CD4-positive, alpha-beta T cell treated with Interleukin-2 at 100 ng/mL for 4 hours (primary cell): ENCODE data around the gene SNAI1.
"Not testable (repeated sequence)": the region's sequence is repeated elsewhere in the genome, so short reads cannot be mapped to it uniquely, and the experiment has no call there.

Source experiments
- DNase-seq: peaks from one replicate; pipeline ENCODE4 v3.0.0-alpha.2; 2020; ENCODE audit warnings: low spot score

The SNAI1 gene

DNA sequence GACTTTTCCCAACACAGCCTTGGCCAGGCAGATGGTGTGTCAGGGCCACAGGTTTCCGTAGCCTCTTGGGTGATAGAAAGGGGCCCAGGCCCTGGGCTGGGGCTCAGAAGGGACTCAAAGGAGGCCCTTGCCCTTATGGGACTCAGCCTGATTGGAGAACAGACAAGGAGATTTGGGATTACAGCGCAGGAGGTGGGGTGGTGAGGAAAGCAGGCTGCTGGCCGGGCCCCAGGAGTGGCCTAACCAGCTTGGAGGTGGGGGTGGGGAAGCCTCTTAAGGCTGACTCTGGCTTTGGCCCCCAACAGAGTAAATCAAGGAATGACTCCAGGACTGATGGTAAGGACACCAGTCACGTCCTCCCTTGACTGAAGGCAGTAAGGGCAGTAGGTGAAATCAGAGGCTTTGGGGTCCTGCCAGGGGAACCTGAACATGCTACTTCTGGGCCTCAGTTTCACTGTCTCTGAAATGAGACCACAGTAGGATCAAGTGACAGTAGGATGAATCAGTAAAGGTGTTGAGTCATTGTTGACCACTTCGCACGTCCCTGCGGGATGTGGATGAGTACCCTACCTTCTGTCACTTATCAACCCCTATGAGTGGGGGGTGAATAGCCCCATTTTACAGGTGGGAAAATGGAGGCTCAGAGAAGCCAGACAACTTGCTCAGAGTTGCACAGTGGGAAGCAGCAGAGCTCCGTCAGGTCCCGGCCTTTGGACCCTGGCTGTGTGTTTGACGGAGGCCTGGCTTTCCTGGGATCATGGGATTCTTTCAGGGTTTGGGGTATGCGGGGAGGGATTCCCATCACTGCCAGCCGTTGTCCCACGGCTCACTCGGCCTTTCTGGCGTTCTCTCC, 4.5 kb downstream of the SNAI1 start:
- DNase-seq, result no peak

GRCh38 chr20:49987868-49988690, 5.3 kb downstream of the SNAI1 start:
- DNase-seq, result no peak

DNA sequence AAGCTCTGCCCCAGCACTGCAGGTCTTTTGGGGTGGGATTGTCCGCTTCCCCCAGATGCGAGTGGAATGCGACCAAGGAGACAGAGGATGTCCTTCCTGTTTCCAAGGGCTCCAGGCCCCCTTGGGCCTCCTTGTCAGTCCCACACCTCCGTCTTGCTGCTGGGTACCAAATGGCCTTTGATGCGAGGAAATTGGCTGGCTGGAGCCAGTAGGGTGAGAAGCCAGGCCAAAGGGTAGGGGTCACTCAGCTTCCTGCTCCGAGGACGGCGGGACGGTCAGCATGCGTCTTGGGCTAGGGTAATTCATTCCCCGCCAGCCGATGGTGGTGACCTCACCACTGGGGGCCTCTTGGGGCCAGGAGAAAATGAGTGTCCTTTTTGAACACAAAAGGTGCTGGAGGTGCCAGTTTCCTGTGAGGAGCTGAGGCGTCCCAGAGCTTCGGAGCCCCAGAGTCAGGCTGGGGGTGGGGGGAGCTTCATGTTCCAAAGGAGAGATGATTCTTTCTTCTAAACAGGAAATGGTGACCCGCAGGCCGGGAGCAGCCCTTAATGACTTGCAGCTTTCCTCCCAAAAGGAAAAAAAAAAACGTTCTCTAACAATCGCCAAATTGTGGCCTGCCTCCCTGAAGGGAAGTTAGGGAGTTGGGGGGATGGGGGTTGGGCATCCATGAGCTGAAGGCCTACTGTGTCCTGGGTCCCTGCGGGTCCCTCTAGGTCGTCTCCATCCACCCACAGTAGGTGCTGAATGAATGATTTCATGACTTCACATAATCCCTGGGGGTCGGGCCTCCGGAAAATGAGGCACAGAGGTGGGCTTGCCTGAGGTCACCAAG, 6.7 kb downstream of the SNAI1 start:
- no peak for DNase-seq

DNA sequence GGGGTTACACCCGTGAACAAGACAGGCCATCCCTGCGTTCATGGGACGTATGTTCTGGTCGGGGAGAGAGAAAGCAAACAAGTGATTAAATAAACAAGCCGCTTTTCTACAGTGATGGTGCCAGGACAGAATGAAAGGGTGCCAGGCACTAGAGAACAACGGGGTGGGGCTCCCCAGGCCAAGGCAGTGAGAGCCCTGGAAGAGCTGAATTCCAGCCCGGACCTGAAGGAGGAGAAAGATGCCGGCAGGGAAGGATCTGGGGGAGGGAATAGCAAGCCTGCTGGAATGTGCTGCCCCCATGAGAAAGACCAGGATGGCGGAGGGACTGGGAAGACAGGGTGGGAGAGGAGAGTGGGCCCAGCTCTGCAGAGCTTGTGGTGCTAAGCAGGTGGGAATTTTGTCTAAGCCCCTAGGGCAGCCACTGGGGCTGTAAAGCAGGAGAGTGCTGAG, 7.5 kb downstream of the SNAI1 start:
- no peak for DNase-seq

DNA sequence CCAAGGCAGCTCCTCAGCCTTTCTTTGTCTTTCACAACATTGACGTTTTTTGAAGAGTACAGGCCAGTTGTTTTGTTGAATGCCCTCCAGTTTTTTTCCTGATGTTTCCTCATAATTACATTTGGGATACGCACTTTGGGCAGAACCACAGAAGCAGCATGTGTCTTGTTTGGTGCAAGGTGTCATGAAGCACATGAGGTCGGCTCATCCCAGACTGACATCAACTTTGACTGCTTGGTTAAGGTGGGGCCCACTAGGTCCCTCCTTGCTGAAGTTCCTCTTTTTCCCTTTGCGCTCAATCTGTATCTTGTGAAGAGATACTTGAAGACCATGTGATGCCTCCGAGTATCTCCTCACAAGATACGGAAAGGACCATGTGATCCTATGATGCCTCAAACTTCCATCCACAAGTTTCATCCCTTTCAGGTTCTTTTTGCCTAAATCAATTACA, 10.5 kb downstream of the SNAI1 start:
- no peak for DNase-seq

DNA sequence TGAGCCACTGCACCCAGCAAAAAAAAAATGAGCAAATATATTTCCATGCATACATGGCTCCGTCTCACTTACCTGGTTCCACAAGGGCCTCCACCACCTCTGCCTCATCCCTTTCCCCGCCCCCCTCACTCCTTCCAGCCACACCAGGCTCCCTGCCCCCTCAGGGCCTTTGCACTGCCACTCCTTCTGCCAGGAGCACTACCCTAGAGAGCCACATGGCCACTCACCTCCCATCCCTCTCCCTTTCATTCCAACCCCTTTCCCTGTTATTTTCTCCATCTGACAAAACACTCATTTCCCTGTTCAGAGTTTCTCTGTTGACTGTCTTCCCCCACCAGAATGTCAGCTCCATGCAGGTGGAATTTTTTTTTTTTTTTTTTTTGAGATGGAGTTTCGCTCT, 12.8 kb downstream of the SNAI1 start:
- no peak for DNase-seq

GRCh38 chr20:49998478-49999188, 15.9 kb downstream of the SNAI1 start:
- DNase-seq, result not testable (repeated sequence)

DNA sequence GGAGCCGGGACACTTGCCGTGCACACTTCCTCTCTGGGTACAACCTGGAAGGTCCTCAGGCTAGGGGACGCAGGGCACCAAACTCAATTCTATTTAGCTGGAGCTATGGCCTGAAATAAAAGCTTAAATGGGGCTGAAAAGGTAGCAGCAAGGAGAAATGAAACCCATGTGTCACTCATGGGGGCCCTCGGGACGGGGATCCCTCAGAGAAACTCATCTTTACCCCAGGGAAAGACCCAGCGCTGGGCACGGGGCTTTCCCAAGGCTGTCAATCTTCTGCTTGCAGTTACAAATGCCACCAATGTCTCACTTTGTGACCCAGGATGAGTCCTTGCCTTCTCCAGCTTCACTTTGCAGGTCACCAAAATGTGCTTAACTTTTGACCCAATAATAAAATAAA, 16.5 kb downstream of the SNAI1 start:
- no peak for DNase-seq

DNA sequence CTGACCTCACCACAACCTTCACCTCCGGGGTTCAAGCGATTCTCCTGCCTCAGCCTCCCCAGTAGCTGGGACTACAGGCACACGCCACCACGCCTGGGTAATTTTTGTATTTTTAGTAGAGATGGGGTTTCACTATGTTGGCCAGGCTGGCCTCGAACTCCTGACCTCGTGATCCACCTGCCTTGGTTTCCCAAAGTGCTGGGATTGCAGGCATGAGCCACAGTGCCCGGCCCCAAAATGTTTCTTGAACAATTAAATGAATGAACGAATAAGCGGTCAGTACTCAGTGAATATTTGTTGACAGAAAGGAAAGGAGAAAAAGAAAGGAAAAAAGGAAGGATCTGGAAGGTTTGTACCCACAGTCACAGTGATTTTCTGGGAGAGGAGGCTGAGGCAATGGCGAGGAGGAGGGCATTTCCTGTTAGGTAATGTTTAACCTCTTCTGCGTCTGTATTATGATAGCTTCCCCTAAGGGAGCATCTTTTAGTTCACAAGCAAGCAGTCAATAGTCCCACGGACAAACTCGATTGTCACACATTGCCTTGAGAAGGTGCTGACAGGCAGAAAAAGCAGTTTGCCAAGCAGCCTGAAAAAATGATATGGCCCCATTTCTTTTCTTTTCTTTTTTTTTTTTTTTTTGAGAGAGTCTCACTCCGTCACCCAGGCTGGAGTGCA, 17.9 kb downstream of the SNAI1 start:
- not testable (repeated sequence) for DNase-seq

GRCh38 chr20:50001784-50002311, 19.1 kb downstream of the SNAI1 start:
- DNase-seq, result no peak

GRCh38 chr20:50003253-50003656, 20.5 kb downstream of the SNAI1 start:
- no peak for DNase-seq

DNA sequence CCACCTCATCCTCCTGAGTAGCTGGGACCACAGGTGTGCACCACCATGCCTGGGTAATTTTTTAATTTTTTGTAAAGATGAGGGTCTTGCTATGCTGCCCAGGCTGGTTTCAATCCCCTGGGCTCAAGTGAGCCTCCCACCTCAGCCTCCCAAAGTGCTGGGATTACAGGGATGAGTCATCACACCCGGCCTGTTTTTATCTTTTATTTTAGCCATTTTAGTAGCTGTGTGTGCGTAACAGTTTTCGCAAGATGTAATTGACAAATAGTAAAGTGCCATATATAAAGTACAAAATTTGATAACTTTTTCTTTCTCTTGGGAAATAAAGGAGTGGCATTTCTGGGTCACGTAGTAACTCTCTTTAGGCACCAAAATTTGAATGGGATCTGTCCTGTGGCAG, 21.4 kb downstream of the SNAI1 start:
- DNase-seq, result no peak

DNA sequence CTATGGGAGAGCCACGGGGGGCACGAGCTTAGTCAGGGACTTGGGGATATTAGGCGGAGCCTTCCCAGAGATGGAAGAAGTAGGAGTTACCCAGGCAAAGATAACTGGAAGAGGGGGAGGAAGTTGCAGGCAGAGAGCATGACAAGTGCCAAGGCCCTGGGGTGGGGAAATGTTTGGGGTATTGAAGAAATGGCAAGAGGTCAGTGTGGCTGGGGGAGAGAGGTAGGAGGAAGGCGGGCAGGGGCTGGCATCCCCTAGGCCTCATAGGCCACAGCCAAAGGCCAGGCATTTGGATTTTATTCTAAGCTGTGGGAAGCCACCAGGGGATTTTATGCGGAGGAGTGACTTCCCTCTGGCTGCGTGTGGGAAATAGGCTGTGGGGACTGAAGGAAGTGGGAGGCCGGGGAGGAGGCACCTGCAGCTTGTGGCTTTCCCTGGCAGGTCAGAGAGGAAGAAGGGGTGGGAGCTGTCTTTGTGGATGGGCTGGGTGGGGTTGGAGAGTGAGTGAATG, 22.7 kb downstream of the SNAI1 start:
- DNase-seq, result no peak

GRCh38 chr20:50007369-50007768, 24.6 kb downstream of the SNAI1 start:
- no peak for DNase-seq

GRCh38 chr20:50008007-50008406, 25.2 kb downstream of the SNAI1 start:
- no peak for DNase-seq

GRCh38 chr20:50009521-50010454, 27.0 kb downstream of the SNAI1 start:
- DNase-seq, result no peak

GRCh38 chr20:50011597-50011996, 28.8 kb downstream of the SNAI1 start:
- not testable (repeated sequence) for DNase-seq

- no peak for DNase-seq
Measured at GRCh38 chr20:50012282-50013263, 29.8 kb downstream of the SNAI1 start.
